Stimulated activated CD4-positive, alpha-beta T cell treated with anti-CD3 and anti-CD28 coated beads, Interleukin-2, amount 100 ng/mL, for 4 hours (primary cell): ENCODE measurements around the gene ARL8A.
"Not testable (repeated sequence)": the region's sequence is repeated elsewhere in the genome, so short reads cannot be mapped to it uniquely, and the experiment has no call there.

Source experiments
- DNase-seq: peaks from one replicate; pipeline ENCODE4 v3.0.0-alpha.2; 2020; ENCODE audit warnings: low read depth

The ARL8A gene

GRCh38 chr1:202112859-202113689, 31.5 kb downstream of the ARL8A start:
- DNase-seq, result no peak

GRCh38 chr1:202111589-202111988, 32.9 kb downstream of the ARL8A start:
- not testable (repeated sequence) for DNase-seq

GRCh38 chr1:202110977-202111376, 33.6 kb downstream of the ARL8A start:
- no peak for DNase-seq

- no peak for DNase-seq
These were observed 36.5 kb downstream of the ARL8A start for GRCh38 chr1:202107801-202108731.

- no peak for DNase-seq
These were observed 37.2 kb downstream of the ARL8A start for GRCh38 chr1:202107321-202107761.

GRCh38 chr1:202106340-202107254, 37.9 kb downstream of the ARL8A start:
- no peak for DNase-seq

- DNase-seq, result no peak
These were observed 38.8 kb downstream of the ARL8A start for GRCh38 chr1:202105571-202106339.

GRCh38 chr1:202104073-202104472, 40.5 kb downstream of the ARL8A start:
- DNase-seq, result no peak

- no peak for DNase-seq
These were observed 43.4 kb downstream of the ARL8A start for GRCh38 chr1:202101184-202101583.

GRCh38 chr1:202093858-202094257, 50.7 kb downstream of the ARL8A start:
- DNase-seq, result no peak

- DNase-seq, result no peak
These were observed 53.5 kb downstream of the ARL8A start for GRCh38 chr1:202090994-202091393.

GRCh38 chr1:202088206-202088605, 56.3 kb downstream of the ARL8A start:
- no peak for DNase-seq

- DNase-seq, result no peak
These were observed 57.8 kb downstream of the ARL8A start for GRCh38 chr1:202086579-202087350.

- no peak for DNase-seq
These were observed 58.7 kb downstream of the ARL8A start for GRCh38 chr1:202085682-202086373.

- no peak for DNase-seq
These were observed 59.5 kb downstream of the ARL8A start for GRCh38 chr1:202084791-202085681.
